GM13977 (cell line): Measurements from ENCODE around the gene ITSN1.

ENCODE experiments used
- DNase-seq: peaks from one replicate; pipeline ENCODE4 v3.0.0; 2012; ENCODE audit warnings: low spot score
- in situ Hi-C: fragments of 300-500 bp; cut with MboI; formaldehyde crosslinking; loops from one replicate; pipeline ENCODE4 v1.12.0; 2022; ENCODE audit warnings: low sequenced_read_pairs, low pct_unique_long_range_greater_than_20kb, mixed read lengths, inconsistent platforms; ENCODE audit not compliant: unreplicated experiment
- TF ChIP-seq, protein P1 (sequence below): IDR thresholded peaks from 2 replicates; pipeline ENCODE4 v1.5.1; 2012; ENCODE audit warnings: mild to moderate bottlenecking, control low read depth; ENCODE audit not compliant: insufficient read depth; ENCODE audit errors: extremely low read depth, missing control alignments

Gene ITSN1

GRCh38 chr21:33850401-33850800 is 208.1 kb downstream of the ITSN1 start:
- TF ChIP-seq, protein P1, sequence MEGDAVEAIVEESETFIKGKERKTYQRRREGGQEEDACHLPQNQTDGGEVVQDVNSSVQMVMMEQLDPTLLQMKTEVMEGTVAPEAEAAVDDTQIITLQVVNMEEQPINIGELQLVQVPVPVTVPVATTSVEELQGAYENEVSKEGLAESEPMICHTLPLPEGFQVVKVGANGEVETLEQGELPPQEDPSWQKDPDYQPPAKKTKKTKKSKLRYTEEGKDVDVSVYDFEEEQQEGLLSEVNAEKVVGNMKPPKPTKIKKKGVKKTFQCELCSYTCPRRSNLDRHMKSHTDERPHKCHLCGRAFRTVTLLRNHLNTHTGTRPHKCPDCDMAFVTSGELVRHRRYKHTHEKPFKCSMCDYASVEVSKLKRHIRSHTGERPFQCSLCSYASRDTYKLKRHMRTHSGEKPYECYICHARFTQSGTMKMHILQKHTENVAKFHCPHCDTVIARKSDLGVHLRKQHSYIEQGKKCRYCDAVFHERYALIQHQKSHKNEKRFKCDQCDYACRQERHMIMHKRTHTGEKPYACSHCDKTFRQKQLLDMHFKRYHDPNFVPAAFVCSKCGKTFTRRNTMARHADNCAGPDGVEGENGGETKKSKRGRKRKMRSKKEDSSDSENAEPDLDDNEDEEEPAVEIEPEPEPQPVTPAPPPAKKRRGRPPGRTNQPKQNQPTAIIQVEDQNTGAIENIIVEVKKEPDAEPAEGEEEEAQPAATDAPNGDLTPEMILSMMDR = no peak

DNA sequence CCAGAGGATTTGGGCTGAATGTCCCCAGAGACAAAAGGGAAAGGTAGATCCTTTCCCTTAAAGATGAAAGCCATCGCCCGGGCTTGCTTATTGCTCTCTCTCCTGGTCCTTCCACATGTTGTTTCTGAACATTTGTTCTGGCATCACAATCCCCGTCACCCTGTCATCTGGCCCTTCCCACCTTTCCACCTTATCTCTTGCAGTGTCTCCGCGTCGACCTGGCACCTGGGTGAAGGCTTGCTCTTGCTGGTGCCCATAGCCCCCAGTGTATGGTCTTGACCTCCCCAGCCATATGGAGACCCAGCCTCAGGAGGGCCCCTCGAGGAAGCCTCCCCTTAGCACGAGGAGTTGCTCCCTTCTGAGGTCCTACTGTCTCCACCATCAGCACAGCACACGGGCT is 208.7 kb downstream of the ITSN1 start:
- in situ Hi-C loops = no loop called here
- TF ChIP-seq, protein P1 = no peak
- DNase-seq = no peak

More at GRCh38 chr21:33850401-33850800, 208.1 kb downstream of the ITSN1 start:
- DNase-seq = no peak
- in situ Hi-C loops = no loop called here

GRCh38 chr21:33852485-33852884 is 210.2 kb downstream of the ITSN1 start:
- TF ChIP-seq, protein P1 = no peak
- DNase-seq = no peak
- in situ Hi-C loops = no loop called here

DNA sequence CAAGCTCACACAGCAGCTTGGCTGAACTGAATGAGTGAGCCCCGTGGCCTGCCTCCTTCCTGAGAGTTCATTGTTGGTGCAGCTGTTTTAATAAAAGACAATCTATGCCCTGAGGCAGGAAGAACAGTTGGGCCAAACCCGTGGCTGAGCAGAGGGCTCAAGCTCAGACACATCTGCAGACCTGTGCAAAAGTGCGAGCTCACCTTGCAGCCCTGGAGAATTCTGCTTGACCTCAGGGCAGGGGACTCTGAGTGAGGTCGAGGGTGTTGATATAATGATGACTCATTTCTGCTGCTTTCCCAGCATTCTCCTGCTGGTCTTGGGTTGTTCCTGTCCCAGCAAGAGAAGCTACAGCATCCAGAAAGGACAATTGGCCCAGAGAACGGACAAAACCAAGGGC is 212.3 kb downstream of the ITSN1 start:
- DNase-seq = no peak
- in situ Hi-C loops = no loop called here
- TF ChIP-seq, protein P1 = no peak

GRCh38 chr21:33855190-33855589 is 212.9 kb downstream of the ITSN1 start:
- in situ Hi-C loops = no loop called here
- TF ChIP-seq, protein P1 = no peak
- no peak for DNase-seq

DNA sequence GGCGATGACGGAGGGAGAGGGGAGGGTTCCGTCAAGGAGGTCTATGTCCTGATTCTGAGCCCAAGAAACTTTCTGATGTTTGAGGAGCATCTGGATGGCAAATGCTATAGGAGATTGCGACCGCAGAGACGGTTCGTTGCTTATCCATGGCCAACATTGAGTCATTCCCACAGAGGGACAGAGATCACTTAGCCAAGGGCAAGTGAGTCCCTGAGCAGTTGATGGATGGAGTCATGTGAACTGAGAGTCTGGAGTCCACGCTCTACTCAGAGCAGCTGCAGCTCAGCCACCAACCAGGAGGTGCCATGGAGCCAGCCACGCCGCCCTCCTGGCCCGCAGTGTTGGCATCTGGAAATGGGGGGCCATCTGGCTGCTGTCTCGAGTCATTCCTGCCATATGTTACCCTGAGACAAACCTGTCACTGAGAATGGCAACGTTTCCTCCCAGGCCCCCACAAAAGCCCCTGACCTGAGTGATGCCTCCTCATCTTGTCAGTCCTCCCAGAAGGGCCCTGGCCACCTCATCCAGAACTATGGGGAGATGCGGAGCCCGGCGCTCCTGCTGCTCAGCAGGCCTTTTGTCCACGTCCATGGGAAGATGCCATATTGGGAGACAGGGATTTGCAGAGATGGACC is 214.7 kb downstream of the ITSN1 start:
- TF ChIP-seq, protein P1 = no peak
- no peak for DNase-seq
- in situ Hi-C loops = no loop called here
